NK-92 (cell line): ENCODE results near the gene LALBA.
"Not testable (repeated sequence)": the region's sequence is repeated elsewhere in the genome, so short reads cannot be mapped to it uniquely, and the experiment has no call there.

ENCODE experiments used
- DNase-seq: peaks from one replicate; lab custom pipeline; 2025; ENCODE audit not compliant: unreplicated experiment; lab: John Stamatoyannopoulos, UW

The LALBA gene

GRCh38 chr12:48532601-48533000, 37.2 kb downstream of the LALBA start:
- no peak for DNase-seq

GRCh38 chr12:48527891-48528670, 41.8 kb downstream of the LALBA start:
- DNase-seq, result no peak

GRCh38 chr12:48525332-48525731, 44.5 kb downstream of the LALBA start, which contains the start of gene OR8S1:
Gene OR8S1, plus strand, starts transcription at chr12:48525632. Its CDS starts 0 bp downstream, at chr12:48525632.
- DNase-seq, result no peak

GRCh38 chr12:48520381-48520780, 49.5 kb downstream of the LALBA start:
- not testable (repeated sequence) for DNase-seq
